ENCODE results near the gene NUCB1. TPM values are rescaled to one million over a fixed set of nuclear protein-coding genes. Genes with fewer than 3 reads are reported as not detected.

Gene NUCB1
- total and polyA plus RNA-seq, 9 of the 15 experiments (the other 6 are each of a cell fraction or from before 2014, with no cell fraction given), result 3.1 to 153 (median 71.7) TPM

DNA sequence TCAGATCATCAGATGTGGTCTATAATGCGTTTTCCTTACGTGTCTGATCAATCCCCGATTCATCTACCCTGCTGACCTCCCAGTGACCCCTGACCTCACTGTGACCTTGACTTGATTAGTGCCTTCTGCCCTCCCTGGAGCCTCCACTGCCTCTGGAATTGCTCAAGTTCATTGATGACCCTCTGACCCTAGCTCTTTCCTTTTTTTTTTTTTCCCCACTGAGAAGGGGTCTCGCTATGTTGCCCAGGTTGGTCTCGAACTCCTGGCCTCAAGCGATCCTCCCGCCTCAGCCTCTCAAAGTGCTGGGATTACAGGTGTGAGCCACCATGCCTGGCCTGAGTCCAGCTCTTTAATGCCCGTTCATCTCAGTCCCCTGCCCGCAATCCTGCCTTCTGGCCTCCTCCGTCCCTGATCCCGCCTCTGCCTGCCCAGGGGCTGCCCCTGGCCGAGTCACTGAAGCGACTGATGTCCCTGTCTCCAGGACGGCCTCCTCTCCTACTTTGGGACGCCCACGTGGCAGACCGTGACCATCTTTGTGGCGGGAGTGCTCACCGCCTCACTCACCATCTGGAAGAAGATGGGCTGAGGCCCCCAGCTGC lies 61.0 kb downstream of the NUCB1 start (continued):
- TF ChIP-seq, protein P1, sequence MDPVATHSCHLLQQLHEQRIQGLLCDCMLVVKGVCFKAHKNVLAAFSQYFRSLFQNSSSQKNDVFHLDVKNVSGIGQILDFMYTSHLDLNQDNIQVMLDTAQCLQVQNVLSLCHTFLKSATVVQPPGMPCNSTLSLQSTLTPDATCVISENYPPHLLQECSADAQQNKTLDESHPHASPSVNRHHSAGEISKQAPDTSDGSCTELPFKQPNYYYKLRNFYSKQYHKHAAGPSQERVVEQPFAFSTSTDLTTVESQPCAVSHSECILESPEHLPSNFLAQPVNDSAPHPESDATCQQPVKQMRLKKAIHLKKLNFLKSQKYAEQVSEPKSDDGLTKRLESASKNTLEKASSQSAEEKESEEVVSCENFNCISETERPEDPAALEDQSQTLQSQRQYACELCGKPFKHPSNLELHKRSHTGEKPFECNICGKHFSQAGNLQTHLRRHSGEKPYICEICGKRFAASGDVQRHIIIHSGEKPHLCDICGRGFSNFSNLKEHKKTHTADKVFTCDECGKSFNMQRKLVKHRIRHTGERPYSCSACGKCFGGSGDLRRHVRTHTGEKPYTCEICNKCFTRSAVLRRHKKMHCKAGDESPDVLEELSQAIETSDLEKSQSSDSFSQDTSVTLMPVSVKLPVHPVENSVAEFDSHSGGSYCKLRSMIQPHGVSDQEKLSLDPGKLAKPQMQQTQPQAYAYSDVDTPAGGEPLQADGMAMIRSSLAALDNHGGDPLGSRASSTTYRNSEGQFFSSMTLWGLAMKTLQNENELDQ (CRISPR knock-in tag; IDR thresholded peaks at IDR 0.05; ENCODE audit: borderline replicate concordance), result no peak
- TF ChIP-seq MTA3 (IDR thresholded peaks at IDR 0.05; ENCODE audit: borderline replicate concordance), result no peak
- no peak for TF ChIP-seq FOXA1 (IDR thresholded peaks at IDR 0.05; ENCODE audit: borderline replicate concordance)
- TF ChIP-seq, protein P2, sequence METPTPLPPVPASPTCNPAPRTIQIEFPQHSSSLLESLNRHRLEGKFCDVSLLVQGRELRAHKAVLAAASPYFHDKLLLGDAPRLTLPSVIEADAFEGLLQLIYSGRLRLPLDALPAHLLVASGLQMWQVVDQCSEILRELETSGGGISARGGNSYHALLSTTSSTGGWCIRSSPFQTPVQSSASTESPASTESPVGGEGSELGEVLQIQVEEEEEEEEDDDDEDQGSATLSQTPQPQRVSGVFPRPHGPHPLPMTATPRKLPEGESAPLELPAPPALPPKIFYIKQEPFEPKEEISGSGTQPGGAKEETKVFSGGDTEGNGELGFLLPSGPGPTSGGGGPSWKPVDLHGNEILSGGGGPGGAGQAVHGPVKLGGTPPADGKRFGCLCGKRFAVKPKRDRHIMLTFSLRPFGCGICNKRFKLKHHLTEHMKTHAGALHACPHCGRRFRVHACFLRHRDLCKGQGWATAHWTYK (CRISPR knock-in tag; IDR thresholded peaks at IDR 0.05), result no peak
- TF ChIP-seq, protein P3, sequence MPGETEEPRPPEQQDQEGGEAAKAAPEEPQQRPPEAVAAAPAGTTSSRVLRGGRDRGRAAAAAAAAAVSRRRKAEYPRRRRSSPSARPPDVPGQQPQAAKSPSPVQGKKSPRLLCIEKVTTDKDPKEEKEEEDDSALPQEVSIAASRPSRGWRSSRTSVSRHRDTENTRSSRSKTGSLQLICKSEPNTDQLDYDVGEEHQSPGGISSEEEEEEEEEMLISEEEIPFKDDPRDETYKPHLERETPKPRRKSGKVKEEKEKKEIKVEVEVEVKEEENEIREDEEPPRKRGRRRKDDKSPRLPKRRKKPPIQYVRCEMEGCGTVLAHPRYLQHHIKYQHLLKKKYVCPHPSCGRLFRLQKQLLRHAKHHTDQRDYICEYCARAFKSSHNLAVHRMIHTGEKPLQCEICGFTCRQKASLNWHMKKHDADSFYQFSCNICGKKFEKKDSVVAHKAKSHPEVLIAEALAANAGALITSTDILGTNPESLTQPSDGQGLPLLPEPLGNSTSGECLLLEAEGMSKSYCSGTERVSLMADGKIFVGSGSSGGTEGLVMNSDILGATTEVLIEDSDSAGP (CRISPR knock-in tag; IDR thresholded peaks at IDR 0.05), result no peak
- TF ChIP-seq ASH1L (IDR thresholded peaks at IDR 0.05; ENCODE audit: borderline replicate concordance, low read depth, partially characterized antibody), result no peak
- TF ChIP-seq ZNF217 (CRISPR knock-in tag; IDR thresholded peaks at IDR 0.05), result no peak
- TF ChIP-seq ETV6 (IDR thresholded peaks at IDR 0.05; ENCODE audit: borderline replicate concordance in 1 of 2, low read depth in 2 of 2, low read length in 1 of 2), result no peak
- TF ChIP-seq ETV6 (CRISPR knock-in tag; IDR thresholded peaks at IDR 0.05; ENCODE audit: borderline replicate concordance), result no peak
- TF ChIP-seq NEUROD1 (IDR thresholded peaks at IDR 0.05; ENCODE audit: borderline replicate concordance, low read depth, low read length, partially characterized antibody), result no peak
- no peak for TF ChIP-seq NFE2L1 (tag; IDR thresholded peaks at IDR 0.05; ENCODE audit: borderline replicate concordance, low read depth)
- 0 out of 4 replicates have a peak, but pooled peaks of 1 of the 2 experiments have one; percentile 11 for TF ChIP-seq TRIM24 (IDR thresholded peaks at IDR 0.05)
- no peak for TF ChIP-seq SUPT5H (IDR thresholded peaks at IDR 0.05)
- peak; percentile 8; the same call in 1 of the 2 replicates for TF ChIP-seq DPF2 (IDR thresholded peaks at IDR 0.05)
- TF ChIP-seq, protein P4, sequence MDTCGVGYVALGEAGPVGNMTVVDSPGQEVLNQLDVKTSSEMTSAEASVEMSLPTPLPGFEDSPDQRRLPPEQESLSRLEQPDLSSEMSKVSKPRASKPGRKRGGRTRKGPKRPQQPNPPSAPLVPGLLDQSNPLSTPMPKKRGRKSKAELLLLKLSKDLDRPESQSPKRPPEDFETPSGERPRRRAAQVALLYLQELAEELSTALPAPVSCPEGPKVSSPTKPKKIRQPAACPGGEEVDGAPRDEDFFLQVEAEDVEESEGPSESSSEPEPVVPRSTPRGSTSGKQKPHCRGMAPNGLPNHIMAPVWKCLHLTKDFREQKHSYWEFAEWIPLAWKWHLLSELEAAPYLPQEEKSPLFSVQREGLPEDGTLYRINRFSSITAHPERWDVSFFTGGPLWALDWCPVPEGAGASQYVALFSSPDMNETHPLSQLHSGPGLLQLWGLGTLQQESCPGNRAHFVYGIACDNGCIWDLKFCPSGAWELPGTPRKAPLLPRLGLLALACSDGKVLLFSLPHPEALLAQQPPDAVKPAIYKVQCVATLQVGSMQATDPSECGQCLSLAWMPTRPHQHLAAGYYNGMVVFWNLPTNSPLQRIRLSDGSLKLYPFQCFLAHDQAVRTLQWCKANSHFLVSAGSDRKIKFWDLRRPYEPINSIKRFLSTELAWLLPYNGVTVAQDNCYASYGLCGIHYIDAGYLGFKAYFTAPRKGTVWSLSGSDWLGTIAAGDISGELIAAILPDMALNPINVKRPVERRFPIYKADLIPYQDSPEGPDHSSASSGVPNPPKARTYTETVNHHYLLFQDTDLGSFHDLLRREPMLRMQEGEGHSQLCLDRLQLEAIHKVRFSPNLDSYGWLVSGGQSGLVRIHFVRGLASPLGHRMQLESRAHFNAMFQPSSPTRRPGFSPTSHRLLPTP (IDR thresholded peaks at IDR 0.05; ENCODE audit: borderline replicate concordance, extremely low read depth, insufficient read length), result no peak
- TF ChIP-seq, protein P5, sequence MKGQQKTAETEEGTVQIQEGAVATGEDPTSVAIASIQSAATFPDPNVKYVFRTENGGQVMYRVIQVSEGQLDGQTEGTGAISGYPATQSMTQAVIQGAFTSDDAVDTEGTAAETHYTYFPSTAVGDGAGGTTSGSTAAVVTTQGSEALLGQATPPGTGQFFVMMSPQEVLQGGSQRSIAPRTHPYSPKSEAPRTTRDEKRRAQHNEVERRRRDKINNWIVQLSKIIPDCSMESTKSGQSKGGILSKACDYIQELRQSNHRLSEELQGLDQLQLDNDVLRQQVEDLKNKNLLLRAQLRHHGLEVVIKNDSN (CRISPR knock-in tag; IDR thresholded peaks at IDR 0.05), result peak; percentile 19; the same call in 1 of the 2 replicates
- no peak for TF ChIP-seq KDM5B (IDR thresholded peaks at IDR 0.05; ENCODE audit: insufficient replicate concordance, low read depth, low read length)
